GM19468 (cell line): ENCODE data around the gene CFAP65.

Experiments used
- ATAC-seq: cut with Tn5 transposase; IDR thresholded peaks from one replicate; pipeline ENCODE4 v1.9.1; 2021; ENCODE audit warnings: mild to moderate bottlenecking, moderate library complexity, moderate number of reproducible peaks; ENCODE audit not compliant: unreplicated experiment; ENCODE audit errors: extremely low read depth

CFAP65 gene

DNA sequence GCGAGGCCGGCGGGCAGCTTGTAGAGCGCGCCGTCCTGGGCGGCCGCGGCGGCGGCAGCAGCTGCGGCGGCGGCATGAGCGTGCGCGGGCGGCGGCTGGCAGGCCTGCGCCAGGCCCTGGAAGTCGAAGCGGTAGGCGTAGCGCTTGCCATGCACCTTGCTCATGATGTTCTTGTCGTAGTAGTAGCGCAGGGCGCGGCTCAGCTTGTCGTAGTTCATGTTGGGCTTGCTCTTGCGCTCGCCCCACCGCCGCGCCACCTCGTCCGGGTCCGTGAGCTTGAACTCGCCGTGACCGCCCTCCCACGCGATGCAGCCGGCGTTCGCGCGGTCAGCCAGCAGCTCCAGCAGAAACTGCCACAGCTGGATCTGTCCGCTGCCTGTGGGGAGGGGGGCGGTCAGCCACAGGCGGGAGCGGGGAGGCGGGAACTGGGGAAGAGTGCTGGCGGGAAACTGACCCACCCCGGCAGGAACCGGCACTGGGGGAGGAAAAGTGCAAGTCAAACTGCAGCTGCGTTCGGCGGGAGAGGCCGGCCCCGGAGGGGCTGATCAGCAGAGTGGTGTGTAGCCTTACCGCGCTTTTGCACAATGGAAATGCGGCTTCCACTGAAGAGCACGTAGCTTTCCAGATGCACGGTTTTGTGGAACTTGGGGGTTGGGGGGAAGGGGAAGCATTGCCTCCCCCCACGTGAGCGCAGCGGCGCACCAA lies 59.3 kb downstream of the CFAP65 start:
- no peak for ATAC-seq

DNA sequence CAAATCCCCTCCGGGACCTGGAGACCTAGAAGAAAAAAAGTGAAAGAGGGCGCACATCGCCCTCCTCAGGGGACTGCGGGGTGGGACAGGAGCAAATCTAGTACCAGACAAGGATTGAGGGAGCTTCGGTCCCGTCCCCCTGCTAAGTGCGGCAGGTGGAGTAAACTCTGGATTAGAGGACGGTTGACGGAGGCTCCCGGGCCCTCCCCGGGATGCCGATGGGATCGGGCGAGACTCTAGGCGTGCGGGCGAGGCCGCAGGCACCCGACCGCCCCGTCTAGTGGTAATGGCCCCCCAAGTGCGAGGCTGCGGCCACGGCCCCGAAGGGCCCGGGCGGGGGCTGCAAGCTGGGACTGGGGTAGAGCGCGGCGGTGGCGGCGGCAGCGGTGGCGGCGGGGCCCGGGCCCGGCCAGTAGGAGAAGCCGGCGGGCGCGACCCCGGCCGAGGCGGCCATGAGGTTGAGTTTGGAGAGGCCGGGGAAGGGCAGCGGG lies 59.9 kb downstream of the CFAP65 start:
- no peak for ATAC-seq

GRCh38 chr2:218980735-218981389 lies 60.5 kb downstream of the CFAP65 start:
- ATAC-seq, result no peak

- peak; percentile 86 for ATAC-seq
Observed at GRCh38 chr2:218979846-218980734, 61.2 kb downstream of the CFAP65 start.

DNA sequence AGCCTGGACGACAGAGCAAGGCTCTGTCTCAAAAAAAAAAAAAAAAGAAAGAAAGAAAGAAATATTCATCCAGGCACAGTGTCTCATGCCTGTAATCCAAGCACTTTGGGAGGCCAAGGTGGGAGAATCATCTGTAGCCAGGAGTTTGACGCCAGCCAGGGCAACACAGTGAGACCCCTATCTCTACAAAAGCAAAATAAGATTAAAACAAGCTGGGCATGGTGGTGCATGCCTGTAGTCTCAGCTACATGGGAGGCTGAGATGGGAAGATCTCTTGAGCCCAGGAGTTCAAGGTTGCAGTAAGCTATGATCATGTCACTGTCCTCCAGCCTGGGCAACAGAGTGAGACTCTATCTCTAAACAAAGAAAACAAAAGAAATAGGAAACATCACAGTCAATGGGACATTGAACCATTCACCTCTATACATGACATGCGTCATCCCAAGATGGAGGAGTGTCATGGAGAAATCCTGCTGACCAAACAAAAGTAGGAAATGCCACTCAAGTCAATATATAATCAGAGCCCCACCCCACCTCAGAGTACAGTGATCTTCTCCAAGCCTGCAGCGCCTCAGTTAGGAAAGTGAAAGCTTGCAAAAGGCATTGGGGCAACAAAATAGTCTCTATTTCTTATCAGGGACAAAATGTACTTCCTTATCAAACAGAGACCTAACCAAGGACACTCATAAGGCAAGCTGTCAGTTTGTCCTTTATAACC lies 66.1 kb downstream of the CFAP65 start:
- ATAC-seq, result no peak

DNA sequence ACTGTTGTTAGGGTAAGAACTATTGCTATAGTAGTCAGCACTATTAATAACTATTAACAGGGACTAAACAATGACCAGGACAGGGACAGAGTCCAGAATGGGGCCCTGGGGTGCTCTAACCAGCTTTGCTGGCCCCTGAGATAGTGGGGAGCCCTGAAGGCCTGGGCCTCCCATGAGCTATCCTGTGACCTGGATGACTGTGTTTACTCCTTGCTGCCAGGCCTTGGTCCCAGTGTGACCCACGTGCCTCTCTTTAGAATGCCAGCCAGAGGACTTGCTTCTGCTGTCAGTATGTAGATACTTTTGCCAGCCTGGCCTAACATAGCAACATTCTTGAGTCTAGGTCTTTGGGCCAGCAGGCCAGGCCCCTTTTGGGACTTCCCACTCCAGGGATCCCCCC lies 70.4 kb downstream of the CFAP65 start:
- ATAC-seq, result no peak

DNA sequence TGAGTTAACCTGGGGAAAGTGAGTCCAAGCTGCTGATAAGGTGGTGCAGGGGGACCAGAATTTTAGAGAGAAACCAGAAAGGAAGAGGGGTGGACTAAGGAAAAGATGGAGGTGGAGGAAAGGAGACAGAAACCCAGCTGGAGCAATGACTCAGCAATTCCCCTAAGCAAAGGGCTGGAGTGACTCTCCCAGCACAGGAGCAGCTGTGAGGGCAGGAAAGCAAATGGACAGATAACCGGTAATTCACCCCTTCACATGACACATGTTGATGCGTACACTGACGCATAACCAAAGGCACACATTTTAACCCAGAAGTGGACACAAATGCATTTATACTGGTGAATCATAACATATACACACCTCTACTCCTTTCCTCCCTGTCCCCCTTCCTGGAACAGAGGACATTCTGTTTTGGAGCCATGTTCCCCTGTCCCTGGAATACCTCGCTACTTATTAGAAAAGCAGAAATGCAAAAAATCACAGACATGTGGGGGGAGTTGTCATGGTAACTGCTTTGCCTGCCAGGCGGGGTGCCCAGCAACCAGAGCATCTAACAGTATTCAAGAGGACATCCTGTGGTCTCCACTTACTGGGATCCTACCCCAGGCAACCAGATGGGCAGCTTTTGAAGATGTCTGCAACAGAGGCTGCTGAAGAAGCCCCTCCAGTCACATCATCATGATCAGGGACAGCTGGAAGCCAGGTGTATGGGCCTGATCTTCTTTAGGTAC lies 77.1 kb downstream of the CFAP65 start:
- no peak for ATAC-seq

DNA sequence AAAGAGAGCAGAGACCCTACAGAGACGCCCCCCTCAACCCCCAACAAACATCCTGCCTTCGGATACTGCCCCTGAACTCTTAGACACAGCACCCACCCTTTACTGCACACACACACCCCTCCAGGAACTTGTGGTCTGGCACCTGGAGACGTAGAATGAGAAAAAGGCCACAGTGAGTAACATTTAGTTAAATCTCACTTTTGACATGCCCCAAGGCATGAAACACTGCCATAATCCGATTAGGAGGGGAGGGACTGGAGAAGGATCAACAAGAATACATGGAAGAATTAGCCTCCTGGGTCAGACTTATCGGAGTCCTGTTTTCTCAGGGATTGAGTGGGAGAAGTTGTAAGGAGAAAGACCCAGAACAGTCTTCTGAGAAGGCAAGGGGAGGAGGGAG lies 77.7 kb downstream of the CFAP65 start:
- no peak for ATAC-seq

DNA sequence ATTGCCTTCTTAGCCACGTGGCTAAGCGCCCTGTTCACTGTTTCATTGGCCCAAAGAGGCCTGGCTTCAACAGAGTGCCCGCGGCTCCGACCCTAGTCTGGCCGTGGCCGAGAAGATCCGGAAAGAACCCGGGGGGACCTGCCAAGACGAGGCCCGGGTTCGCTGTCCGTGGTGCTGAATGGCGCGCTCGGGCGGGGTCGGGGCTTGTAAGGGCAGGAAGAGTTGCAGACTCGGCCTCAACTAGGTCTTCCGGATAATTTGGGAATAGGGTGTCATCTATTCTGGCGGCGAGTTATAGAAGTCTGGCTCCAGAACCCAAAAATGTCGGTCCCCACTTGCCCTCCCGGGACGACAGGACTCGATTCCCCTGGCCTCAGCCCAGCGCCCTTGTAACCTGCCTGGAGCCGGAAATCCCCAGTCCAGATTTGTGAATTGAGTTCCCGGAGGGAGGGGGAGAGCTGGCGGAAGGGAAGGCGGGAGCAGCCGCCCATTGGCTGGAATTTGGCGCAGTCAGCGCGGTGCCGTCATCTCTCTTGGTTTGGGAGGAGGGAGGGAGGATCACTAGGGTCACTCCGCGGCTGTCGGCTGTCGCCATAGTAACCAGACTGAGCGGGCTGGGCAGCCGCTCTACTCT lies 78.3 kb downstream of the CFAP65 start:
- ATAC-seq, result no peak

- ATAC-seq, result no peak
Observed at GRCh38 chr2:218961651-218962570, 79.4 kb downstream of the CFAP65 start.

DNA sequence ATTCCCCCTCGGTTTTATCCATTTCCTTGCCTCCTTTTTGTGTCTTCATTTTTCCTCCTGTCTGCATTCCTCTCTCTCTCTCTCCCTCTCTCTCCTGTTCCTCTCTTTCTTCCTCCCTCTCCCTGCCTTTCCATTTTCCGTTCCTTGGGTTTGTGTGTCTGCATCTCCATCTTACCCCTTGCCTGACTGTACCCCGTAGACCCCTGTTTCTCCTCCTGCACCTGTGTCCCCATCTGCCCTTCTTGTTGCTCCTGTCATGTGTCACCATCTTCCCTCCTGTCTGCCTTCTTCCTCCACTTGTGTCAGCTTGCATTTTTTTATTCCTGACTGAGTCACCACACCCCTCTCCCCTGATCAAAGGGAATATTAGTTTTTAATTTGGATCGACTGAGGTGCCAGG lies 80.1 kb downstream of the CFAP65 start:
- ATAC-seq, result no peak

DNA sequence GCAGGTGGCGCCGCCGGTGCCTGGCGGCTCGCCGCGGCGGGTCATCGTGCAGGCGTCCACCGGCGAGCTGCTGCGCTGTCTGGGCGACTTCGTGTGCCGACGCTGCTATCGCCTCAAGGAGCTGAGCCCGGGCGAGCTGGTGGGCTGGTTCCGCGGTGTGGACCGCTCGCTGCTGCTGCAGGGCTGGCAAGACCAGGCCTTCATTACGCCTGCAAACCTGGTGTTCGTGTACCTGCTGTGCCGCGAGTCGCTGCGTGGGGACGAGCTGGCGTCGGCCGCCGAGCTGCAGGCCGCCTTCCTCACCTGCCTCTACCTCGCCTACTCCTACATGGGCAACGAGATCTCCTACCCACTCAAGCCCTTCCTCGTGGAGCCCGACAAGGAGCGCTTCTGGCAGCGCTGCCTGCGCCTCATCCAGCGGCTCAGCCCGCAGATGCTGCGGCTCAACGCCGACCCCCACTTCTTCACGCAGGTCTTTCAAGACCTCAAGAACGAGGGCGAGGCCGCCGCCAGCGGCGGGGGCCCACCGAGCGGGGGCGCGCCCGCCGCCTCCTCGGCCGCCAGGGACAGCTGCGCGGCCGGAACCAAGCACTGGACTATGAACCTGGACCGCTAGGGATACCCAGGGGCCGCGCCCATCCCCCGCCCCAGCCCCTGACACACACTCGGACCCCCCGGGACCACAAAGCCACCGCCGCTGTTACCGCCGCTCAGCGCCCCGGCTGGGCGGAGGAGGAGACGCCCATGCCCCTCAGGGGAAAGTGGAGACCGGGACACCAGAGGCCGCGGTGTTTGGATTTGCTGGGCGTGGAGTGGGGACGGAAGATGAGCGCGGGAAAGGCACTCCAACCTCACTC lies 80.8 kb downstream of the CFAP65 start:
- ATAC-seq, result no peak

DNA sequence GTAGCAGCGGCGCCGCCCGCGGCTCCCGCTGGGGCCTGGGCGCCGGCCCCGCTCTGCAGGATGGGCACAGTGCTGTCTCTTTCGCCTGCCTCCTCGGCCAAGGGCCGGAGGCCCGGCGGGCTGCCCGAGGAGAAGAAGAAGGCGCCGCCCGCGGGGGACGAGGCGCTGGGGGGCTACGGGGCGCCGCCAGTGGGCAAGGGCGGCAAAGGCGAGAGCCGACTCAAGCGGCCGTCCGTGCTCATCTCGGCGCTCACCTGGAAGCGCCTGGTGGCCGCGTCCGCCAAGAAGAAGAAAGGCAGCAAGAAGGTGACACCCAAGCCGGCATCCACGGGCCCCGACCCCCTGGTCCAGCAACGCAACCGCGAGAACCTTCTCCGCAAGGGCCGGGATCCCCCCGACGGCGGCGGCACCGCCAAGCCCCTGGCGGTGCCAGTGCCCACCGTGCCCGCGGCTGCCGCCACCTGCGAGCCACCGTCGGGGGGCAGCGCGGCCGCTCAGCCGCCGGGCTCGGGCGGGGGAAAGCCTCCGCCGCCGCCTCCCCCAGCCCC lies 81.5 kb downstream of the CFAP65 start:
- no peak for ATAC-seq

DNA sequence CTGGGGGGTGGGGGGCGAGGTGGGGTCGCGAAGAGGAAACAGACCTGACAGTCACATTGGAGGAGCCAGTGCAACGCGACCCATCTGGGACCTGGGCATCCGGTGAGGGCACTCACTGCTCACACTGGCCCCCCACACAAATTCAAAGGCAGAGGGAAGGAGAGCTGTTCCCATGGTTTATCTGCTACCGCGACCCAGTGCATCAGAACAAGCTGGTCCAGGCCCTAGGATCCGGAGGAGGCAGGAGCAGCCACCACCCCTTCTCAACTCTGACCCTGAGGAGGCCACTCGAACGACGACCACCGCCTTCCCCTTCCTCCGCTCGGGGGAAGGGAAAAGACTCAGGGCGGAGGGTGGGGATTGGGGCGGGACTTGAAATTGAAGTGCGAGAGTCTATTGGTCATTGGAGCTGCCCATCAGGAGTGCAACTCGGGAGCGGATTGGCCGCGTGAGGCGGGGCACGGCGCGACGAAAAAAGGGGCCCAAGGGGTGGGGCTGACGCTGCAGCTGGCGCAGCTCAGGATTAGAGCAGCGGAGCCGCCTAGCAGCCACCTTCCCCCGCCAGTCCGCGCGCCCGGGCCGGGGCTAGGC lies 82.1 kb downstream of the CFAP65 start, which contains the start of gene CDK5R2:
Gene CDK5R2, plus strand, starts transcription at position 526 of the 591 bp plus-strand sequence. CDS start 155 bp downstream, outside the sequence.
- ATAC-seq, result peak; percentile 80

GRCh38 chr2:218958276-218958675 lies 83.0 kb downstream of the CFAP65 start:
- no peak for ATAC-seq

DNA sequence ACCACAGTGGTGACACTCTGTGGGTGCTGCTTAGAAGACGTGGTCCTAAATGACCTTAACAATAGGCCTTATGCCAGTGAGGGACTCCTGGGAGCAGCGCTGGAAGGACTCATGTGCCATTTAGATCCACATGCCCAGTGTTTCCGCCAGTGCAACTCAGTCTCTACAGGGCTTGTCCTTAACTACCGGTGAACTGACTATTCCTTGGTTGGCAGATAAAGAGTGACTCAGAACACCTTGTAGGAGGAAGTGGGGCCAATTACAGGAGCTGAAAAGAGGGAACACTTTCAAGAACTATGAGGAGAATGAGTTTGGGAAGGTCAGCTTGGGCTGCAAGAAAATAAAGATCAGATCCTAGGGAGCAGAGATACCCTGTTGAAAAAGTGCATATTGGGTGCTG lies 83.6 kb downstream of the CFAP65 start:
- no peak for ATAC-seq
